HL-60 (cell line): ENCODE data around the gene COL4A6.

ENCODE experiments used
- DNase-seq, 2 experiments: peaks; one replicate each; pipeline ENCODE4 v3.0.0-alpha.2; 2010 to 2020; ENCODE audit warnings: low read depth in 1 of 2, low spot score in 1 of 2
- H3K27ac ChIP-seq: fragments of 250-450 bp; sonication (Bioruptor Pico); replicated peaks from 2 replicates; pipeline ENCODE4 v1.5.1; 2020; ENCODE audit warnings: mild to moderate bottlenecking, moderate library complexity
- H3K27me3 ChIP-seq: fragments of 250-450 bp; sonication (Bioruptor Pico); 2 replicates; pipeline ENCODE4 v1.5.1; 2021; ENCODE audit warnings: mild to moderate bottlenecking, moderate library complexity; ENCODE audit not compliant: insufficient read depth, poor library complexity, severe bottlenecking
- H3K4me3 ChIP-seq: replicated peaks from 2 replicates; pipeline ENCODE4 v1.5.1; 2011; ENCODE audit warnings: mild to moderate bottlenecking, control low read depth, low read length; ENCODE audit not compliant: insufficient read depth
- GABPA ChIP-seq: IDR thresholded peaks from 2 replicates; pipeline ENCODE4 v1.6.1; 2012; ENCODE audit warnings: low read depth
- POLR2AphosphoS5 ChIP-seq: IDR thresholded peaks from 2 replicates; pipeline ENCODE4 v1.6.1; 2012; ENCODE audit warnings: low read depth
- SPI1 ChIP-seq: IDR thresholded peaks from 2 replicates; pipeline ENCODE4 v1.6.1; 2012; ENCODE audit warnings: low read depth, mild to moderate bottlenecking, borderline replicate concordance
- TF ChIP-seq, protein P1 (sequence below): IDR thresholded peaks from 2 replicates; pipeline ENCODE4 v1.6.1; 2012; ENCODE audit warnings: low read depth; ENCODE audit not compliant: insufficient replicate concordance
- TF ChIP-seq, protein P2 (sequence below): IDR thresholded peaks from one replicate; pipeline ENCODE4 v1.5.1; 2011; ENCODE audit warnings: low read length, control low read depth, inconsistent platforms; ENCODE audit not compliant: insufficient read depth

The COL4A6 gene

DNA sequence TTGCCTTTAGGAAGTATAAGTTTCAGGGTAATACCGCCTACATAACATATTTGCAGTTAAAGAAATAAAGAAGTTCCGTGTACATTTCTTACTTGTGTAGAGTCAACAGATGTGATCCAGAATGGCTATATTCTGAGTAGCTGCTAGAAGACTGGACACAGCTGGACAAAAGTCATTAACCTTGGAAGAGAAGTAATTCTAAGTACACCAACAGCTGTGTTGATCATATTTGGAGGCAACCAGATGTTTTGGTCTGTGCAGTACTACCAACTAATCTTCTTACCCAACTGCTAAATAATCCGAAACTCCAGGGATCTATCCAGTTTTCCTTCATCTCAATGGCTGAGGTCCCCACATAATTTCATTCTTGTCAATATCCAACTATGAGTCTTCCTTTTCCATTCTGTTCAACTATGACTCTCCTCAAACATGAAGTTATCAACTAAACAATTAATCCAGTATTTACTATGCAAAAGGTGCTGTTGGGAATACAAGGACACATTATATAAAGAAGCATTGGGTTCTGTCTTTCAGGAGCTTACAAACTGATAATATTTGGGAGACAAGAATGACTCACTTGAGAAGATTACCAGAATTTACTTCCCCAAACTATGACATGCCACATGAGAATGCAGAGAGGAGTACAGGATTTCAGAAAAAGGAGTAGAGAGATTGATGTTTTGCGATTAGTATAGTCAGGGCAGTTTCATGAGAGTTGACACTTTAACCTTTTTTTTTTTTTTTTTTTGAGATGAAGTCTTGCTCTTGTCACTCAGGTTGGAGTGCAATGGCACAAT is 78.2 kb downstream of the COL4A6 start:
- Histone ChIP-seq H3K27ac (no peak overlapping the region), H3K4me3 (no peak overlapping the region), H3K27me3 (no peaks in the 10 kb centered on the region)
- no peak for DNase-seq
- TF ChIP-seq GABPA: no peak
- TF ChIP-seq SPI1: no peak
- TF ChIP-seq, protein P1, sequence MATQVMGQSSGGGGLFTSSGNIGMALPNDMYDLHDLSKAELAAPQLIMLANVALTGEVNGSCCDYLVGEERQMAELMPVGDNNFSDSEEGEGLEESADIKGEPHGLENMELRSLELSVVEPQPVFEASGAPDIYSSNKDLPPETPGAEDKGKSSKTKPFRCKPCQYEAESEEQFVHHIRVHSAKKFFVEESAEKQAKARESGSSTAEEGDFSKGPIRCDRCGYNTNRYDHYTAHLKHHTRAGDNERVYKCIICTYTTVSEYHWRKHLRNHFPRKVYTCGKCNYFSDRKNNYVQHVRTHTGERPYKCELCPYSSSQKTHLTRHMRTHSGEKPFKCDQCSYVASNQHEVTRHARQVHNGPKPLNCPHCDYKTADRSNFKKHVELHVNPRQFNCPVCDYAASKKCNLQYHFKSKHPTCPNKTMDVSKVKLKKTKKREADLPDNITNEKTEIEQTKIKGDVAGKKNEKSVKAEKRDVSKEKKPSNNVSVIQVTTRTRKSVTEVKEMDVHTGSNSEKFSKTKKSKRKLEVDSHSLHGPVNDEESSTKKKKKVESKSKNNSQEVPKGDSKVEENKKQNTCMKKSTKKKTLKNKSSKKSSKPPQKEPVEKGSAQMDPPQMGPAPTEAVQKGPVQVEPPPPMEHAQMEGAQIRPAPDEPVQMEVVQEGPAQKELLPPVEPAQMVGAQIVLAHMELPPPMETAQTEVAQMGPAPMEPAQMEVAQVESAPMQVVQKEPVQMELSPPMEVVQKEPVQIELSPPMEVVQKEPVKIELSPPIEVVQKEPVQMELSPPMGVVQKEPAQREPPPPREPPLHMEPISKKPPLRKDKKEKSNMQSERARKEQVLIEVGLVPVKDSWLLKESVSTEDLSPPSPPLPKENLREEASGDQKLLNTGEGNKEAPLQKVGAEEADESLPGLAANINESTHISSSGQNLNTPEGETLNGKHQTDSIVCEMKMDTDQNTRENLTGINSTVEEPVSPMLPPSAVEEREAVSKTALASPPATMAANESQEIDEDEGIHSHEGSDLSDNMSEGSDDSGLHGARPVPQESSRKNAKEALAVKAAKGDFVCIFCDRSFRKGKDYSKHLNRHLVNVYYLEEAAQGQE: no peak
- TF ChIP-seq, protein P2, sequence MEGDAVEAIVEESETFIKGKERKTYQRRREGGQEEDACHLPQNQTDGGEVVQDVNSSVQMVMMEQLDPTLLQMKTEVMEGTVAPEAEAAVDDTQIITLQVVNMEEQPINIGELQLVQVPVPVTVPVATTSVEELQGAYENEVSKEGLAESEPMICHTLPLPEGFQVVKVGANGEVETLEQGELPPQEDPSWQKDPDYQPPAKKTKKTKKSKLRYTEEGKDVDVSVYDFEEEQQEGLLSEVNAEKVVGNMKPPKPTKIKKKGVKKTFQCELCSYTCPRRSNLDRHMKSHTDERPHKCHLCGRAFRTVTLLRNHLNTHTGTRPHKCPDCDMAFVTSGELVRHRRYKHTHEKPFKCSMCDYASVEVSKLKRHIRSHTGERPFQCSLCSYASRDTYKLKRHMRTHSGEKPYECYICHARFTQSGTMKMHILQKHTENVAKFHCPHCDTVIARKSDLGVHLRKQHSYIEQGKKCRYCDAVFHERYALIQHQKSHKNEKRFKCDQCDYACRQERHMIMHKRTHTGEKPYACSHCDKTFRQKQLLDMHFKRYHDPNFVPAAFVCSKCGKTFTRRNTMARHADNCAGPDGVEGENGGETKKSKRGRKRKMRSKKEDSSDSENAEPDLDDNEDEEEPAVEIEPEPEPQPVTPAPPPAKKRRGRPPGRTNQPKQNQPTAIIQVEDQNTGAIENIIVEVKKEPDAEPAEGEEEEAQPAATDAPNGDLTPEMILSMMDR: no peak
- no peak for TF ChIP-seq POLR2AphosphoS5

DNA sequence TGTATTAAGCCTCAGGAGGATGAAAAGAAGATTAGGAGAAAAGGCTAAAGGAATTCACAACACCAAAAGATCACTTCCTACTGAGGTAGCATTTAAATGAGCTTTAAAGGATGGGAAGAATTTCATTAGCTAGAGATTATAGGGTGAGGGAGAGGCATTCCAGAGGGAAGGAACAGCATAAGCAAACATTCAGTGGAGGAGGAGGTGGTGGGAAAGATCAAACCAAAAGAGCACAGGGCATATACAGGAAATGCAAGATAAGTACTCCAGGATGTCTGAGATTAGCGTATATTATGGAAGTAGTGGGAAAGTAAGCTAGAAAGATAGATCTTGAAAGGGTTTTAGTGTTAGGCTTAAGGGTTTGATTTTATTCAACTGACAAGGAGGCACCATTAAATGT is 84.8 kb downstream of the COL4A6 start:
- no peak overlapping the region for H3K27ac ChIP-seq
- no peak for DNase-seq
- H3K4me3 ChIP-seq: no peak overlapping the region
- H3K27me3 ChIP-seq: no peaks in the 10 kb centered on the region
- TF ChIP-seq, protein P2: no peak
- TF ChIP-seq, protein P1: no peak
- TF ChIP-seq POLR2AphosphoS5 (no peak), SPI1 (no peak), GABPA (no peak)

DNA sequence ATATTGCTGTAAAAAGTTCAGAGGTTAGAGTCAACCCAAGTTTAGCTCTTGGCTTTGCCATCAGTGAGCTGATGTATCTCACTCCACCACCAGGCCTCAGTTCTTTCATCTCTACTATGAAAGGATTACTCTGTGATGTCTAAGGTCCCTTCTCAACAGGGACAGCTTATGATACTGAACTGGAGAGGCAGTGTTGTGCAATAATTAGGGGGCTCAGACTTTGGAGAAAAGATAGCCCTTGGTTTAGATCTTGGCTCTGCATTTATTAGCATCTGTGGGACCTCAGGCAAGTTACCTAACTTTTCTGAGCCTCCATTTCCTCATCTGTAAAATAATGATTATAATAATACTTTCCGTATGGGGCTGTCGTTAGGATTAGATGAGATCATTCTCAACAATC is 89.0 kb downstream of the COL4A6 start:
- TF ChIP-seq, protein P1: no peak
- TF ChIP-seq SPI1 (no peak), GABPA (no peak), POLR2AphosphoS5 (no peak)
- TF ChIP-seq, protein P2: no peak
- H3K27ac ChIP-seq: no peak overlapping the region
- DNase-seq: no peak
- no peak overlapping the region for H3K4me3 ChIP-seq
- H3K27me3 ChIP-seq: no peaks in the 10 kb centered on the region
